Measurements from ENCODE around the gene RPIA. TPM values are rescaled to one million over a fixed set of nuclear protein-coding genes. Genes with fewer than 3 reads are reported as not detected.

RPIA gene
- total RNA-seq, 1 donor from 2014 or later, result 14.0 TPM

GRCh38 chr2:88686320-88686719, 5.2 kb upstream of the RPIA start:
- no peak for DNase-seq

GRCh38 chr2:88687384-88687783, 4.1 kb upstream of the RPIA start:
- no peak for DNase-seq

- no peak for DNase-seq
These were observed 708 bp upstream of the RPIA start for GRCh38 chr2:88690591-88691338.

- DNase-seq, result no peak
These were observed 714 bp downstream of the RPIA start for GRCh38 chr2:88692187-88692586.

GRCh38 chr2:88693911-88694414, 2.5 kb downstream of the RPIA start:
- no peak for DNase-seq

GRCh38 chr2:88696611-88697010, 5.1 kb downstream of the RPIA start:
- DNase-seq, result no peak

- DNase-seq, result no peak
These were observed 6.0 kb downstream of the RPIA start for GRCh38 chr2:88697370-88698026.

GRCh38 chr2:88698027-88698413, 6.5 kb downstream of the RPIA start:
- no peak for DNase-seq

GRCh38 chr2:88698498-88699233, 7.2 kb downstream of the RPIA start:
- DNase-seq, result no peak

GRCh38 chr2:88707003-88707402, 15.5 kb downstream of the RPIA start:
- DNase-seq, result no peak

- peak; percentile 57 for DNase-seq
These were observed 17.7 kb downstream of the RPIA start for GRCh38 chr2:88709181-88709631.

- DNase-seq, result no peak
These were observed 19.8 kb downstream of the RPIA start for GRCh38 chr2:88711289-88711688.

- no peak for DNase-seq
These were observed 20.4 kb downstream of the RPIA start for GRCh38 chr2:88711897-88712296.

- DNase-seq, result no peak
These were observed 21.9 kb downstream of the RPIA start for GRCh38 chr2:88713408-88713807.

- no peak for DNase-seq
These were observed 23.2 kb downstream of the RPIA start for GRCh38 chr2:88714667-88715066.

GRCh38 chr2:88720399-88720798, 28.9 kb downstream of the RPIA start:
- no peak for DNase-seq

GRCh38 chr2:88721268-88721667, 29.8 kb downstream of the RPIA start:
- DNase-seq, result no peak

GRCh38 chr2:88724643-88725332, 33.3 kb downstream of the RPIA start:
- DNase-seq, result no peak

- DNase-seq, result no peak
These were observed 37.7 kb downstream of the RPIA start for GRCh38 chr2:88729061-88729745.

- no peak for DNase-seq
These were observed 41.9 kb downstream of the RPIA start for GRCh38 chr2:88733155-88733902.

GRCh38 chr2:88735133-88735532, 43.7 kb downstream of the RPIA start:
- no peak for DNase-seq
